LNCAP (cell line): ENCODE results near the gene CRTC1.

Experiments used
- CTCF ChIP-seq: fragments of 450-650 bp; IDR thresholded peaks from 2 replicates; pipeline ENCODE4 v1.5.1; 2017; ENCODE audit warnings: mild to moderate bottlenecking

CRTC1 gene

GRCh38 chr19:18668252-18668631 lies 15.2 kb upstream of the CRTC1 start:
- TF ChIP-seq CTCF = no peak

- TF ChIP-seq CTCF = no peak
Observed at GRCh38 chr19:18668744-18669523, 14.5 kb upstream of the CRTC1 start.

- no peak for TF ChIP-seq CTCF
Observed at GRCh38 chr19:18669524-18669817, 14.0 kb upstream of the CRTC1 start.

GRCh38 chr19:18669883-18670282 lies 13.6 kb upstream of the CRTC1 start:
- no peak for TF ChIP-seq CTCF

GRCh38 chr19:18670312-18670711 lies 13.2 kb upstream of the CRTC1 start:
- TF ChIP-seq CTCF = no peak

- TF ChIP-seq CTCF = no peak
Observed at GRCh38 chr19:18671303-18672043, 12.0 kb upstream of the CRTC1 start.

GRCh38 chr19:18672044-18672451 lies 11.4 kb upstream of the CRTC1 start:
- TF ChIP-seq CTCF = no peak
